Esophagus muscularis mucosa (tissue), 4 donors: ENCODE measurements around the gene DNAJB1.

Experiments used
- CTCF ChIP-seq, 3 experiments: fragments of 200-600 bp in 2 of 3; fragments of 450-650 bp in 1 of 3; sonication (generic) in 2 of 3; IDR thresholded peaks; one replicate each; pipeline ENCODE4 v1.5.1; 2017 to 2019; ENCODE audit warnings: antibody characterized with exemption in 3 of 3, mild to moderate bottlenecking in 2 of 3, moderate library complexity in 1 of 3
- EP300 ChIP-seq: sonication (generic); formaldehyde crosslinking; IDR thresholded peaks from one replicate; pipeline ENCODE4 v1.6.1; 2017; ENCODE audit warnings: antibody characterized with exemption
- POLR2A ChIP-seq: fragments of 450-650 bp; IDR thresholded peaks from one replicate; pipeline ENCODE4 v1.6.1; 2017; ENCODE audit warnings: antibody characterized with exemption, moderate library complexity, mild to moderate bottlenecking, low read depth
- POLR2AphosphoS5 ChIP-seq, 2 donors: sonication (generic); formaldehyde crosslinking; IDR thresholded peaks; one replicate each; pipeline ENCODE4 v1.6.1; 2017; ENCODE audit warnings: antibody characterized with exemption in 2 of 2

- TF ChIP-seq CTCF (IDR thresholded peaks at IDR 0.05) (no peak), POLR2A (no peak), POLR2AphosphoS5 (IDR thresholded peaks at IDR 0.05) (no peak), EP300 (no peak)
Measured at GRCh38 chr19:14563590-14563926, 45.4 kb upstream of the DNAJB1 start.
